HEK293 (cell line): ENCODE results near the gene COL18A1.

Experiments
- SALL2 ChIP-seq: fragments of 450-650 bp; formaldehyde crosslinking; IDR thresholded peaks from 2 replicates; pipeline ENCODE4 v1.5.0; 2017; ENCODE audit warnings: missing biosample characterization, mild to moderate bottlenecking, missing genetic modification characterization, borderline replicate concordance
- SP2 ChIP-seq: fragments of 450-650 bp; formaldehyde crosslinking; IDR thresholded peaks from 2 replicates; pipeline ENCODE4 v1.5.1; 2016; ENCODE audit warnings: missing biosample characterization, missing genetic modification characterization
- ZNF221 ChIP-seq: fragments of 450-650 bp; formaldehyde crosslinking; IDR thresholded peaks from 2 replicates; pipeline ENCODE4 v1.5.1; 2017; ENCODE audit warnings: missing biosample characterization, missing genetic modification characterization, borderline replicate concordance
- ZNF48 ChIP-seq: fragments of 450-650 bp; formaldehyde crosslinking; IDR thresholded peaks from 2 replicates; pipeline ENCODE4 v1.5.1; 2016; ENCODE audit warnings: missing biosample characterization, missing genetic modification characterization
- TF ChIP-seq, protein P1 (sequence below): fragments of 450-650 bp; formaldehyde crosslinking; IDR thresholded peaks from 2 replicates; pipeline ENCODE4 v1.5.1; 2016; ENCODE audit warnings: missing biosample characterization, missing genetic modification characterization

DNA sequence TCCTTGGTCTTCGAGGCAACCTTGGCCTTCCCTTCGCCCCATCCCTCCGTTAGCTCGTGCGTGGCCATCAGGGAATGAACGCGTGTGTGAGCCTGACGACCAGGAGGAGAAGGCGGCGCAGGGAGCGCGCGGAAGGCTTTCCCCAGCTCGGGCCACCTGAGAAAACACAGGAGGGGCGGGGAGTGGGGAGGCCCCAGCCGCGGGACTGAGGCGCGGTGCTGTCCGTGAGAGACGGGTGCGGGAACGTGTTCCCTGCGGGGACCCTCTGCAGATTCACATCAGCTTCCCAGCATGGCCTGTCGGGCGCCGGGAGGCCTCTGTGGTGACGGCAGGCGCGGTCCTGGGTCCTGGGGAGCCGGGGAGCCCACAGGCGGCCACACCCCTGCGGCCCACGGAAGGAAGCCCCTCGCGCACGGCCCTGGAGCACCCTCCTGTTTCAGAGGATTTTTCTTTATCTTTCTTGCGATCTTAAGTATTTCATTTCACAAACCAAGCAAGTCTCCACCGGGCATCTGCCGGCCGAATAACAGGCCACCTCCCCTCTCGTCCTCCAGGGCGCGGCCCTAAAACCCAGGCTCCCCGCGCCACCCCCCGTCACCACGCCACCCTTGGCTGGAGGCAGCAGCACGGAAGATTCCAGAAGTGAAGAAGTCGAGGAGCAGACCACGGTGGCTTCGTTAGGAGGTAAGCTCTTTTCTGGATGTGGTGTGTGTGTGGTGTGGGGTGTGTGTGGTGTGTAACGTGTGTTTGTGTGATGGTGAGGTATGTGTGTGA, 71.0 kb downstream of the COL18A1 start:
- TF ChIP-seq SALL2 (tag by site-specific recombination), result no peak
- no peak for TF ChIP-seq ZNF221 (tag by site-specific recombination)
- no peak for TF ChIP-seq ZNF48 (tag by site-specific recombination)
- no peak for TF ChIP-seq SP2 (tag by site-specific recombination)
- TF ChIP-seq, protein P1, sequence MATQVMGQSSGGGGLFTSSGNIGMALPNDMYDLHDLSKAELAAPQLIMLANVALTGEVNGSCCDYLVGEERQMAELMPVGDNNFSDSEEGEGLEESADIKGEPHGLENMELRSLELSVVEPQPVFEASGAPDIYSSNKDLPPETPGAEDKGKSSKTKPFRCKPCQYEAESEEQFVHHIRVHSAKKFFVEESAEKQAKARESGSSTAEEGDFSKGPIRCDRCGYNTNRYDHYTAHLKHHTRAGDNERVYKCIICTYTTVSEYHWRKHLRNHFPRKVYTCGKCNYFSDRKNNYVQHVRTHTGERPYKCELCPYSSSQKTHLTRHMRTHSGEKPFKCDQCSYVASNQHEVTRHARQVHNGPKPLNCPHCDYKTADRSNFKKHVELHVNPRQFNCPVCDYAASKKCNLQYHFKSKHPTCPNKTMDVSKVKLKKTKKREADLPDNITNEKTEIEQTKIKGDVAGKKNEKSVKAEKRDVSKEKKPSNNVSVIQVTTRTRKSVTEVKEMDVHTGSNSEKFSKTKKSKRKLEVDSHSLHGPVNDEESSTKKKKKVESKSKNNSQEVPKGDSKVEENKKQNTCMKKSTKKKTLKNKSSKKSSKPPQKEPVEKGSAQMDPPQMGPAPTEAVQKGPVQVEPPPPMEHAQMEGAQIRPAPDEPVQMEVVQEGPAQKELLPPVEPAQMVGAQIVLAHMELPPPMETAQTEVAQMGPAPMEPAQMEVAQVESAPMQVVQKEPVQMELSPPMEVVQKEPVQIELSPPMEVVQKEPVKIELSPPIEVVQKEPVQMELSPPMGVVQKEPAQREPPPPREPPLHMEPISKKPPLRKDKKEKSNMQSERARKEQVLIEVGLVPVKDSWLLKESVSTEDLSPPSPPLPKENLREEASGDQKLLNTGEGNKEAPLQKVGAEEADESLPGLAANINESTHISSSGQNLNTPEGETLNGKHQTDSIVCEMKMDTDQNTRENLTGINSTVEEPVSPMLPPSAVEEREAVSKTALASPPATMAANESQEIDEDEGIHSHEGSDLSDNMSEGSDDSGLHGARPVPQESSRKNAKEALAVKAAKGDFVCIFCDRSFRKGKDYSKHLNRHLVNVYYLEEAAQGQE (tag by site-specific recombination), result no peak
